Karpas-422 (cell line): ENCODE results near the gene AQP10. TPM values are rescaled to one million over a fixed set of nuclear protein-coding genes. Genes with fewer than 3 reads are reported as not detected.

Source experiments
- DNase-seq: peaks from one replicate; pipeline ENCODE4 v3.0.0-alpha.2; 2015
- H2AFZ ChIP-seq: fragments of 200-600 bp; sonication (generic); 2 replicates; pipeline ENCODE4 v1.6.1; 2014; ENCODE audit warnings: antibody characterized with exemption, low read length, mixed read lengths
- H3K27ac ChIP-seq: fragments of 200-600 bp; sonication (generic); 2 replicates; pipeline ENCODE4 v1.5.1; 2014; ENCODE audit warnings: mild to moderate bottlenecking, low read length, moderate library complexity
- H3K27me3 ChIP-seq: fragments of 200-600 bp; sonication (generic); 2 replicates; pipeline ENCODE4 v1.6.1; 2014; ENCODE audit warnings: low read length, mixed read lengths
- H3K36me3 ChIP-seq: fragments of 200-600 bp; sonication (generic); 2 replicates; pipeline ENCODE4 v1.6.1; 2014; ENCODE audit warnings: low read length, mixed read lengths; ENCODE audit not compliant: insufficient read depth
- H3K4me1 ChIP-seq: fragments of 200-600 bp; sonication (generic); 2 replicates; pipeline ENCODE4 v1.6.1; 2014; ENCODE audit warnings: mild to moderate bottlenecking, low read length, mixed read lengths
- H3K4me2 ChIP-seq: fragments of 200-600 bp; sonication (generic); 2 replicates; pipeline ENCODE4 v1.6.1; 2014; ENCODE audit warnings: low read length, low read depth, mild to moderate bottlenecking; ENCODE audit not compliant: poor library complexity, severe bottlenecking
- H3K4me3 ChIP-seq: fragments of 200-600 bp; sonication (generic); 2 replicates; pipeline ENCODE4 v1.5.1; 2014; ENCODE audit warnings: mild to moderate bottlenecking, antibody characterized with exemption, low read length, mixed read lengths
- H3K79me2 ChIP-seq: fragments of 200-600 bp; sonication (generic); 2 replicates; pipeline ENCODE4 v1.6.1; 2014; ENCODE audit warnings: mild to moderate bottlenecking, low read length, mixed read lengths
- H3K9ac ChIP-seq: fragments of 200-600 bp; sonication (generic); 2 replicates; pipeline ENCODE4 v1.6.0; 2014; ENCODE audit warnings: low read length
- H3K9me2 ChIP-seq: fragments of 200-600 bp; sonication (generic), shearing (Covaris generic); replicated peaks from 2 replicates; pipeline ENCODE4 v1.6.0; 2014; ENCODE audit warnings: mild to moderate bottlenecking, low read length, moderate library complexity; ENCODE audit not compliant: insufficient read depth
- H3K9me3 ChIP-seq: fragments of 300-700, 200-600 bp; sonication (generic); 2 replicates; pipeline ENCODE4 v1.6.1; 2014; ENCODE audit warnings: low read length, mixed read lengths
- H4K20me1 ChIP-seq: fragments of 200-600 bp; sonication (generic); 2 replicates; pipeline ENCODE4 v1.6.1; 2014; ENCODE audit warnings: mild to moderate bottlenecking, antibody characterized with exemption, low read length, low read depth; ENCODE audit not compliant: insufficient read depth
- total RNA-seq: library from RNA; depleted of rRNA; stranded (reverse); fragments of >200 nt; shearing (Covaris generic); gene quantifications from 2 replicates; pipeline ENCODE4 v1.2.3, GENCODE V29; 2014; ENCODE audit warnings: low replicate concordance

AQP10 gene
- total RNA-seq, 1 experiment from 2014 or later = not detected

DNA sequence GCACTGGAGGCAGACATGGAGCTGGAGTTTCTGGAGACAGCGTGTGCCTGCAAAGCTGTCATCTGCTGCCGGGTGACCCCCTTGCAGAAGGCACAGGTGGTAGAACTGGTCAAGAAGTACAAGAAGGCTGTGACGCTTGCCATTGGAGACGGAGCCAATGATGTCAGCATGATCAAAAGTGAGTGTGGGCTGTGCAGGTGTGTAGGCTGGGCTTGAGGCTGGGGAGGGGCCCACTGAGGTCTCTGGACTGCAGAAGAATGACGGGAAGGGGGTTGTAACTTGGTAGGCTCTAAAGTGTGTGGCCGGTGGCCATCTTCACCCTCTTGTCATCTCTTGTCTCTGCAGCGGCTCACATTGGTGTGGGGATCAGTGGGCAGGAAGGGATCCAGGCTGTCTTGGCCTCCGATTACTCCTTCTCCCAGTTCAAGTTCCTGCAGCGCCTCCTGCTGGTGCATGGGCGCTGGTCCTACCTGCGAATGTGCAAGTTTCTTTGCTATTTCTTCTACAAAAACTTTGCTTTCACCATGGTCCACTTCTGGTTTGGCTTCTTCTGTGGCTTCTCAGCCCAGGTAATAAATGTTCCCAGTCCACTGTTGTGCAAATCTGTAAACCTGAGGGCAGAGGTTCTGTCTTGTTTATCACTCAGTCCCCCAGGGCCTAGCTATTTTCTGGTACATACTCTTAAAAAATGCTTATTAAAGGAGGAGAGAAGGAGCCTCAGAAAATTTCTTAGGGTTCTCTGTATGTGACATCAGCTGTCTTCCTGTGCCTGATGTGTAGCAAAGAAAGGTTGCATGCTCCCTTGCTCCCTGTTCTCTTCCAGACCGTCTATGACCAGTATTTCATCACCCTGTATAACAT lies 24.3 kb downstream of the AQP10 start:
- H2AFZ ChIP-seq = no peak overlapping the region
- no peaks in the 10 kb centered on the region for H3K36me3 ChIP-seq
- H3K4me2 ChIP-seq = no peak overlapping the region
- H3K9me3 ChIP-seq = no peaks in the 10 kb centered on the region
- no peaks in the 10 kb centered on the region for H3K79me2 ChIP-seq
- no peaks in the 10 kb centered on the region for H3K4me1 ChIP-seq
- H4K20me1 ChIP-seq = no peaks in the 10 kb centered on the region
- no peak overlapping the region for H3K4me3 ChIP-seq
- peak; percentile 90 for DNase-seq
- no peak overlapping the region for H3K9ac ChIP-seq
- no peaks in the 10 kb centered on the region for H3K9me2 ChIP-seq
- no peaks in the 10 kb centered on the region for H3K27me3 ChIP-seq
- H3K27ac ChIP-seq = no peak overlapping the region

DNA sequence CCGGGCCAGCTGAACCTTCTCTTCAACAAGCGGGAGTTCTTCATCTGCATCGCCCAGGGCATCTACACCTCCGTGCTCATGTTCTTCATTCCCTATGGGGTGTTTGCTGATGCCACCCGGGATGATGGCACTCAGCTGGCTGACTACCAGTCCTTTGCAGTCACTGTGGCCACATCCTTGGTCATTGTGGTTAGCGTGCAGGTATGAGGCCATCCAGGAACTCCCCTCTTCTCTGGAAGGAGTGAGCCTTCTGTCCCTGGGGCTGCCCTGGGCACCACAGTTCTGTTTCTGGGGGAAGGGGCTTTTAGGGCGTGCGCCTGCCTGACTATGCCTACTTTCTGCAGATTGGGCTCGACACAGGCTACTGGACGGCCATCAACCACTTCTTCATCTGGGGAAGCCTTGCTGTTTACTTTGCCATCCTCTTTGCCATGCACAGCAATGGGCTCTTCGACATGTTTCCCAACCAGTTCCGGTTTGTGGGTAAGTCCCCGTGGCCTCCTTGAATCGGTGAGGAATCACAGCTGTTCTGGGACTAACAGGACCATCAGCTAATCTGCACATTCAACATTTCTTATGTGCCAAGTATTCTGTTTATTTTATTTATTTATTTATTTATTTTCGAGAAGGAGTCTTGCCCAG lies 25.5 kb downstream of the AQP10 start:
- no peaks in the 10 kb centered on the region for H3K79me2 ChIP-seq
- H3K27me3 ChIP-seq = no peaks in the 10 kb centered on the region
- no peaks in the 10 kb centered on the region for H4K20me1 ChIP-seq
- H3K27ac ChIP-seq = no peak overlapping the region
- H3K9ac ChIP-seq = no peak overlapping the region
- no peaks in the 10 kb centered on the region for H3K9me2 ChIP-seq
- no peaks in the 10 kb centered on the region for H3K36me3 ChIP-seq
- no peaks in the 10 kb centered on the region for H3K4me1 ChIP-seq
- H3K4me2 ChIP-seq = no peak overlapping the region
- no peak overlapping the region for H3K4me3 ChIP-seq
- peak; percentile 28 for DNase-seq
- H2AFZ ChIP-seq = no peak overlapping the region
- no peaks in the 10 kb centered on the region for H3K9me3 ChIP-seq

DNA sequence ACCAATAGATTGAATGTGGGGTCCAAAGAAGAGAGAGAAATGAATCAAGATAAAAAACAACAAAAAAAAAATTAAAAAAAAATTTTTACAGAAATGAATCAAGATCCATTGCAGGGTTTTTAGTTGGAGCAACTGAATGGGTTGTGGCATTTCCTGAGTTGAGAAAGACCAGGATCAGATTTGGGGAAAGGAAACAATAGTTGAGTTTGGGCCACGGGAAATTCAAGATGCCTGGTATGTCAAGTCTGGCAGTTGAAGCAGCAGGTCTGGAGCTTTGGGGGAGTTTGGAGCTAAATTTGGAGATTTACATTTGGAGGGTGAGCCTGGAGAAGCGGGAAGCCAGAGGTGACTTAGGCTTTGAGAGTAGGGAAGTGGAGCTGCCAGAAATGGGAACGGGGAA lies 27.1 kb downstream of the AQP10 start:
- H2AFZ ChIP-seq = no peak overlapping the region
- no peak for DNase-seq
- no peak overlapping the region for H3K27ac ChIP-seq
- H3K4me3 ChIP-seq = no peak overlapping the region
- H4K20me1 ChIP-seq = no peaks in the 10 kb centered on the region
- H3K4me2 ChIP-seq = no peak overlapping the region
- no peaks in the 10 kb centered on the region for H3K9me3 ChIP-seq
- no peaks in the 10 kb centered on the region for H3K4me1 ChIP-seq
- H3K9me2 ChIP-seq = no peaks in the 10 kb centered on the region
- no peaks in the 10 kb centered on the region for H3K36me3 ChIP-seq
- no peaks in the 10 kb centered on the region for H3K27me3 ChIP-seq
- no peaks in the 10 kb centered on the region for H3K79me2 ChIP-seq
- no peak overlapping the region for H3K9ac ChIP-seq

DNA sequence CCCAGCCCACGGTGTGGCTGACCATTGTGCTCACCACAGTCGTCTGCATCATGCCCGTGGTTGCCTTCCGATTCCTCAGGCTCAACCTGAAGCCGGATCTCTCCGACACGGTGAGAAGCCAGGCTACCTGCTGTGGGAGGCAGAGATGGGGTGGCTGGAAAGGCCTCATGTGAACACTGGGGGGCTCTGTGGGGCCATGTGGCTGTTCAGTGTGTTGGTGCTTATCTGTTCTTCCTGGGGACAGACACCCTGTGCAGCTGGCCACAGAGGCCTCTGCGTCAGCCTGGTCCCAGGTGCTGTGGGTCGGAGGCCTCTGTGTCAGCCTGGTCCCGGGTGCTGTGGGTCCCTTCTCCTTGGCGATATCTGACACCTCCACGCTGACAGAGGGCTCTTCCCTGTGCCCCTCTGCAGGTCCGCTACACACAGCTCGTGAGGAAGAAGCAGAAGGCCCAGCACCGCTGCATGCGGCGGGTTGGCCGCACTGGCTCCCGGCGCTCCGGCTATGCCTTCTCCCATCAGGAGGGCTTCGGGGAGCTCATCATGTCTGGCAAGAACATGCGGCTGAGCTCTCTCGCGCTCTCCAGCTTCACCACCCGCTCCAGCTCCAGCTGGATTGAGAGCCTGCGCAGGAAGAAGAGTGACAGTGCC lies 27.7 kb downstream of the AQP10 start:
- H3K27me3 ChIP-seq = no peaks in the 10 kb centered on the region
- H4K20me1 ChIP-seq = no peaks in the 10 kb centered on the region
- H3K9me2 ChIP-seq = no peaks in the 10 kb centered on the region
- no peaks in the 10 kb centered on the region for H3K4me1 ChIP-seq
- no peak overlapping the region for H3K4me2 ChIP-seq
- H3K79me2 ChIP-seq = no peaks in the 10 kb centered on the region
- H3K9me3 ChIP-seq = no peaks in the 10 kb centered on the region
- H3K4me3 ChIP-seq = no peak overlapping the region
- no peak overlapping the region for H3K9ac ChIP-seq
- peak; percentile 60 for DNase-seq
- H3K36me3 ChIP-seq = no peaks in the 10 kb centered on the region
- H2AFZ ChIP-seq = no peak overlapping the region
- no peak overlapping the region for H3K27ac ChIP-seq

DNA sequence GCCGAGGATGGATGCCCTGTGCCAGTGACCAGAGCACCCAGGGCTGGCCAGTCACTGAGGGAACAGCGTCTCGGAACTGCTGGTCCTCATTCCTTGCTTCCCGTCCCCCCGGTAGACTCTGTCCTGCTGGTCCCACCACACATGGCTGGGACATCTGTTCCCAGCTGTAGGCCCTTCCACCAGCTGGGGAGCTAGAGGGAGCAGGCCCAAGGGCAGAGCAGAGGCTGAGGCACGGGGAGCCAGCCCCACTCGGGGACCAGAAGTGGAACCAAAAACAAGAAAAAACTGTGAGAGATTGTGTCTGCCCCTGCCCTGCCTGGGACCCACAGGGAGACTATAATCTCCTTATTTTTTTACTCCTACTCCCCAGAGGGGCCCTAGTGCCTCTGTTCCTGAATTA lies 28.2 kb downstream of the AQP10 start:
- no peak overlapping the region for H3K9ac ChIP-seq
- H3K4me2 ChIP-seq = no peak overlapping the region
- no peaks in the 10 kb centered on the region for H3K27me3 ChIP-seq
- H3K27ac ChIP-seq = no peak overlapping the region
- H3K9me2 ChIP-seq = no peaks in the 10 kb centered on the region
- no peaks in the 10 kb centered on the region for H4K20me1 ChIP-seq
- H3K36me3 ChIP-seq = no peaks in the 10 kb centered on the region
- no peak for DNase-seq
- no peak overlapping the region for H2AFZ ChIP-seq
- H3K9me3 ChIP-seq = no peaks in the 10 kb centered on the region
- no peaks in the 10 kb centered on the region for H3K79me2 ChIP-seq
- H3K4me1 ChIP-seq = no peaks in the 10 kb centered on the region
- no peak overlapping the region for H3K4me3 ChIP-seq

DNA sequence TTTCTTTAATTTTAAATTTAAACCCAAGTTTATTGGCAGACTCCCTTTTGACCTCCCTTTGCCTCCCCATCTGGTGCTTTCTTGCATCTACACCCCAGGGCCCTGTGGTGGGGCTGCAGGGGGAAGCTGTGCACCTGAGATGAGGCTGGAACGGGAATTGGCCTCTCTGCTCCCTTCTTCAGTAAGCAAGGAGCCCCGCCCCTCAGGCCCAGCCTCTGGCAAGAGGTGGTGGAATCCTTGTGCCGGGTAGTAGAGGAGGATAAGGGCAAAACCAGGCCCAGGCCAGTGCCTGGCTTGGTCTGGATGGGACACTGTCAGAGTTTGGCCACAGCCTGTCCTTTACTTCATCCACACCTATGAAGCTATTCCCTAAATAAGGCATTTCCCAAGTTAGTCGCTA lies 29.5 kb downstream of the AQP10 start:
- no peaks in the 10 kb centered on the region for H3K4me1 ChIP-seq

DNA sequence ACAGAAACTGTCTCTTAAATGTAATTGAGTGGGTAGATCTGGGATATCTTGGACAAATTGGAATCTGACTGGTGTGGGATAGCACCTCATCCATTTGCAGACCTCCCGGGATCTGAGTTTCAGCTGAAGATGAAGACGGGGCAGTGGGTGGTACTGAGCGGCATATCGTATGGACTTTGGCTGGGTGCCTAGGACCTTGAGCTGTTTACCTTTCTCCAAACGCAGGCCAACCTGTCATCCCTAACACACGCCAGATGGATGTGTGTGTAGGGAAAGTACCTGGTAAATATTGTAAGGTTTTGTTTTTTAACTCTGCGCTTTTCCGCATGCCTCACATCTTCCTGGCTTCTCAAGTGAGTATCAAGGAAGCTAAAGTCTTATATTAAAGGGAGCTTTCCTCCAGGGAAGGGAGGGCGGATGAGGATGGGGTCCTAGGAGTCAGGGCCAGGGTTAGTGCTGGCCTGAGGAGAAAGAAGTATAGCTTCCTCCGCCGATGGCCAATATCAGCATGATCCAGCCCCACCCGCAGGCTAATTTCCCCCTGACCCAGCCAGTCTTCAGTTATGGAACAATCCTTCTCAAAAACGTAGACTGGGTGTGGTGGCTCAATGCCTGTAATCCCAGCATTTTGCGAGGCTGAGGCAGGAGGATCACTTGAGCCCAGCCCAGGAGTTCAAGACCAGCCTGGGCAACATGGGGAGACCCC lies 30.6 kb downstream of the AQP10 start:
- H3K27me3 ChIP-seq = no peaks in the 10 kb centered on the region
- H3K79me2 ChIP-seq = no peaks in the 10 kb centered on the region
- no peak for DNase-seq
- H3K4me1 ChIP-seq = no peaks in the 10 kb centered on the region
- H3K4me3 ChIP-seq = no peak overlapping the region
- no peaks in the 10 kb centered on the region for H4K20me1 ChIP-seq
- H3K9ac ChIP-seq = no peak overlapping the region
- no peaks in the 10 kb centered on the region for H3K9me2 ChIP-seq
- no peak overlapping the region for H2AFZ ChIP-seq
- H3K27ac ChIP-seq = no peak overlapping the region
- H3K4me2 ChIP-seq = no peak overlapping the region
- no peaks in the 10 kb centered on the region for H3K36me3 ChIP-seq
- no peaks in the 10 kb centered on the region for H3K9me3 ChIP-seq

More for the DNA sequence above, 29.5 kb downstream of the AQP10 start:
- Histone ChIP-seq H3K4me2 (no peak overlapping the region), H4K20me1 (no peaks in the 10 kb centered on the region), H3K9me3 (no peaks in the 10 kb centered on the region), H2AFZ (no peak overlapping the region), H3K79me2 (no peaks in the 10 kb centered on the region), H3K27ac (no peak overlapping the region), H3K9ac (no peak overlapping the region), H3K9me2 (no peaks in the 10 kb centered on the region), H3K27me3 (no peaks in the 10 kb centered on the region), H3K4me3 (no peak overlapping the region), H3K36me3 (no peaks in the 10 kb centered on the region)
- no peak for DNase-seq

DNA sequence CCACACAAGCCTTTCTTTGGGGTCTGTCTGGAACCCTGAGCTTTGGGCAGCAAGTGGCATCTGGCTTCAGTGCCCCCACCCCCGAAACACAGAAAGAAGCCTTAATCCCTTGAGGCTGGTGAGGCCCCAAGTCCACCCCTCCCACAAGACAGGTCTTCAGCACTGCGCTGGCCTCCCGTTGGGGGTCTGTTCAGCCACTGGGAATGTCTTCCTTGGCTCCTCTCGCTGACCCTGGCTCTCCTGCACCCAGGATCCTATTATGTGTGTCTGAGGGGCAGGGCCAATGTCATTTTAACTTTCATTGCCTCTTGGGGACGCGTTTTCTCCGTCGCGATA lies 31.3 kb downstream of the AQP10 start:
- Histone ChIP-seq H3K9me2 (no peaks in the 10 kb centered on the region), H3K9ac (no peak overlapping the region), H3K9me3 (no peaks in the 10 kb centered on the region), H2AFZ (no peak overlapping the region), H3K4me3 (no peak overlapping the region), H3K79me2 (no peaks in the 10 kb centered on the region), H3K27me3 (no peaks in the 10 kb centered on the region), H3K4me1 (no peaks in the 10 kb centered on the region), H3K36me3 (no peaks in the 10 kb centered on the region), H4K20me1 (no peaks in the 10 kb centered on the region), H3K27ac (no peak overlapping the region), H3K4me2 (no peak overlapping the region)
- DNase-seq = no peak
